Measurements from ENCODE around the gene SCFD2.

- no peak for TF ChIP-seq CTCF (IDR thresholded peaks at IDR 0.05)
- no peak for TF ChIP-seq POLR2A (IDR thresholded peaks at IDR 0.05)
Observed at GRCh38 chr4:53150631-53151488, 215.0 kb downstream of the SCFD2 start.

Data from ovary (tissue), 3 donors.